ENCODE data around the gene KLHL29. TPM values are rescaled to one million over a fixed set of nuclear protein-coding genes. Genes with fewer than 3 reads are reported as not detected.

Gene KLHL29
- total RNA-seq, 1 donor from 2014 or later = 3.8 TPM

- DNase-seq = no peak
- Mint-ChIP-seq H3K27me3 (no peaks in the 10 kb centered on the region), H3K36me3 (ENCODE audit: low read depth) (no peaks in the 10 kb centered on the region), H3K4me1 (no peaks in the 10 kb centered on the region), H3K27ac (no peak overlapping the region), H3K9me3 (peaks cover 4% of the 10 kb centered on the region), H3K4me3 (no peak overlapping the region)
- intact Hi-C loops (cut with micrococcal nuclease) = no loop called here
Observed at GRCh38 chr2:23619941-23620340, 235.0 kb downstream of the KLHL29 start.

GRCh38 chr2:23620841-23621341 is 235.9 kb downstream of the KLHL29 start:
- no peak for DNase-seq
- Mint-ChIP-seq H3K4me1 (no peaks in the 10 kb centered on the region), H3K27ac (no peak overlapping the region), H3K36me3 (ENCODE audit: low read depth) (no peaks in the 10 kb centered on the region), H3K9me3 (peaks cover 4% of the 10 kb centered on the region), H3K27me3 (no peaks in the 10 kb centered on the region), H3K4me3 (no peak overlapping the region)
- intact Hi-C loops (cut with micrococcal nuclease) = no loop called here

- H3K4me1 Mint-ChIP-seq = no peaks in the 10 kb centered on the region
- no peaks in the 10 kb centered on the region for H3K36me3 Mint-ChIP-seq (ENCODE audit: low read depth)
- no peak overlapping the region for H3K4me3 Mint-ChIP-seq
- H3K9me3 Mint-ChIP-seq = peaks cover 4% of the 10 kb centered on the region
- H3K27ac Mint-ChIP-seq = no peak overlapping the region
- H3K27me3 Mint-ChIP-seq = no peaks in the 10 kb centered on the region
- intact Hi-C loops (cut with micrococcal nuclease) = no loop called here
- DNase-seq = no peak
Observed at GRCh38 chr2:23621616-23622015, 236.6 kb downstream of the KLHL29 start.

GRCh38 chr2:23622466-23622865 is 237.5 kb downstream of the KLHL29 start:
- Mint-ChIP-seq H3K9me3 (peaks cover 4% of the 10 kb centered on the region), H3K27ac (no peak overlapping the region), H3K4me1 (no peaks in the 10 kb centered on the region), H3K36me3 (ENCODE audit: low read depth) (no peaks in the 10 kb centered on the region), H3K4me3 (no peak overlapping the region), H3K27me3 (no peaks in the 10 kb centered on the region)
- DNase-seq = no peak
- intact Hi-C loops (cut with micrococcal nuclease) = no loop called here

- H3K27ac Mint-ChIP-seq = no peak overlapping the region
- intact Hi-C loops (cut with micrococcal nuclease) = no loop called here
- H3K9me3 Mint-ChIP-seq = peaks cover 4% of the 10 kb centered on the region
- no peak overlapping the region for H3K4me3 Mint-ChIP-seq
- H3K27me3 Mint-ChIP-seq = no peaks in the 10 kb centered on the region
- H3K36me3 Mint-ChIP-seq (ENCODE audit: low read depth) = no peaks in the 10 kb centered on the region
- H3K4me1 Mint-ChIP-seq = no peaks in the 10 kb centered on the region
- DNase-seq = no peak
Observed at GRCh38 chr2:23622966-23623675, 238.1 kb downstream of the KLHL29 start.

GRCh38 chr2:23624378-23624777 is 239.4 kb downstream of the KLHL29 start:
- no peaks in the 10 kb centered on the region for H3K27me3 Mint-ChIP-seq
- no peaks in the 10 kb centered on the region for H3K4me1 Mint-ChIP-seq
- DNase-seq = no peak
- H3K36me3 Mint-ChIP-seq (ENCODE audit: low read depth) = no peaks in the 10 kb centered on the region
- intact Hi-C loops (cut with micrococcal nuclease) = no loop called here
- H3K4me3 Mint-ChIP-seq = no peak overlapping the region
- no peak overlapping the region for H3K27ac Mint-ChIP-seq
- peaks cover 4% of the 10 kb centered on the region for H3K9me3 Mint-ChIP-seq

- H3K27ac Mint-ChIP-seq = no peak overlapping the region
Observed at GRCh38 chr2:23624915-23625314, 239.9 kb downstream of the KLHL29 start.

GRCh38 chr2:23625726-23626125 is 240.7 kb downstream of the KLHL29 start:
- H3K27me3 Mint-ChIP-seq = no peaks in the 10 kb centered on the region
- peaks cover 4% of the 10 kb centered on the region for H3K9me3 Mint-ChIP-seq
- no peak for DNase-seq
- H3K27ac Mint-ChIP-seq = no peak overlapping the region
- H3K36me3 Mint-ChIP-seq (ENCODE audit: low read depth) = no peaks in the 10 kb centered on the region
- H3K4me1 Mint-ChIP-seq = no peaks in the 10 kb centered on the region
- intact Hi-C loops (cut with micrococcal nuclease) = no loop called here
- H3K4me3 Mint-ChIP-seq = no peak overlapping the region

More at GRCh38 chr2:23624915-23625314, 239.9 kb downstream of the KLHL29 start:
- peaks cover 4% of the 10 kb centered on the region for H3K9me3 Mint-ChIP-seq
- no peaks in the 10 kb centered on the region for H3K36me3 Mint-ChIP-seq (ENCODE audit: low read depth)
- no peak for DNase-seq
- H3K4me1 Mint-ChIP-seq = no peaks in the 10 kb centered on the region
- H3K4me3 Mint-ChIP-seq = no peak overlapping the region
- intact Hi-C loops (cut with micrococcal nuclease) = no loop called here
- H3K27me3 Mint-ChIP-seq = no peaks in the 10 kb centered on the region

GRCh38 chr2:23626701-23627230 is 241.8 kb downstream of the KLHL29 start:
- intact Hi-C loops (cut with micrococcal nuclease) = no loop called here
- Mint-ChIP-seq H3K9me3 (peaks cover 4% of the 10 kb centered on the region), H3K4me1 (no peaks in the 10 kb centered on the region), H3K4me3 (no peak overlapping the region), H3K27ac (no peak overlapping the region), H3K27me3 (no peaks in the 10 kb centered on the region), H3K36me3 (ENCODE audit: low read depth) (no peaks in the 10 kb centered on the region)
- DNase-seq = no peak

- Mint-ChIP-seq H3K4me3 (no peak overlapping the region), H3K27me3 (no peaks in the 10 kb centered on the region), H3K36me3 (ENCODE audit: low read depth) (no peaks in the 10 kb centered on the region), H3K4me1 (no peaks in the 10 kb centered on the region), H3K9me3 (peaks cover 4% of the 10 kb centered on the region), H3K27ac (no peak overlapping the region)
- intact Hi-C loops (cut with micrococcal nuclease) = no loop called here
- DNase-seq = no peak
Observed at GRCh38 chr2:23627236-23628009, 242.4 kb downstream of the KLHL29 start.

GRCh38 chr2:23628926-23629771 is 244.2 kb downstream of the KLHL29 start:
- H3K4me1 Mint-ChIP-seq = no peaks in the 10 kb centered on the region
- intact Hi-C loops (cut with micrococcal nuclease) = no loop called here
- H3K27me3 Mint-ChIP-seq = no peaks in the 10 kb centered on the region
- DNase-seq = no peak
- peaks cover 4% of the 10 kb centered on the region for H3K9me3 Mint-ChIP-seq
- H3K4me3 Mint-ChIP-seq = no peak overlapping the region
- no peaks in the 10 kb centered on the region for H3K36me3 Mint-ChIP-seq (ENCODE audit: low read depth)
- H3K27ac Mint-ChIP-seq = no peak overlapping the region

GRCh38 chr2:23629772-23630480 is 244.9 kb downstream of the KLHL29 start:
- no peaks in the 10 kb centered on the region for H3K36me3 Mint-ChIP-seq (ENCODE audit: low read depth)
- no peak for DNase-seq
- no peaks in the 10 kb centered on the region for H3K27me3 Mint-ChIP-seq
- H3K9me3 Mint-ChIP-seq = no peaks in the 10 kb centered on the region
- H3K4me3 Mint-ChIP-seq = no peak overlapping the region
- H3K4me1 Mint-ChIP-seq = no peaks in the 10 kb centered on the region
- intact Hi-C loops (cut with micrococcal nuclease) = no loop called here
- no peak overlapping the region for H3K27ac Mint-ChIP-seq

GRCh38 chr2:23630961-23631360 is 246.0 kb downstream of the KLHL29 start:
- Mint-ChIP-seq H3K27me3 (no peaks in the 10 kb centered on the region), H3K9me3 (no peaks in the 10 kb centered on the region), H3K4me3 (no peak overlapping the region), H3K36me3 (ENCODE audit: low read depth) (no peaks in the 10 kb centered on the region), H3K27ac (no peak overlapping the region), H3K4me1 (no peaks in the 10 kb centered on the region)
- intact Hi-C loops (cut with micrococcal nuclease) = no loop called here
- DNase-seq = no peak

Measured in activated CD4-positive, alpha-beta T cell treated with anti-CD3 and anti-CD28 coated beads, Interleukin-2, amount 10 ng/mL, durations not matched to agents 24 days and 14 days (primary cell).